Loucy (cell line): ENCODE data around the gene CAMTA2.

ENCODE experiments used
- H2AFZ ChIP-seq: fragments of 200-600 bp; sonication (generic); 2 replicates; pipeline ENCODE4 v1.6.0; 2016; ENCODE audit warnings: antibody characterized with exemption, mild to moderate bottlenecking, low read length, moderate library complexity
- H3F3A ChIP-seq: fragments of 200-600 bp; 2 replicates; pipeline ENCODE4 v1.6.0; 2016; ENCODE audit warnings: antibody characterized with exemption, low read depth, mild to moderate bottlenecking
- H3K27me3 ChIP-seq: fragments of 200-600 bp; sonication (generic); 2 replicates; pipeline ENCODE4 v1.6.1; 2014; ENCODE audit warnings: low read length, mild to moderate bottlenecking; ENCODE audit not compliant: insufficient read depth, poor library complexity, severe bottlenecking
- H3K36me3 ChIP-seq: fragments of 200-600 bp; sonication (generic); 2 replicates; pipeline ENCODE4 v1.6.1; 2016; ENCODE audit warnings: low read length; ENCODE audit not compliant: insufficient read depth
- H3K4me1 ChIP-seq: fragments of 200-600 bp; sonication (generic); 2 replicates; pipeline ENCODE4 v1.5.1; 2014; ENCODE audit warnings: low read length, mild to moderate bottlenecking; ENCODE audit not compliant: insufficient read depth, poor library complexity, severe bottlenecking
- H3K4me2 ChIP-seq: fragments of 200-600 bp; sonication (generic); 2 replicates; pipeline ENCODE4 v1.6.0; 2014; ENCODE audit warnings: antibody characterized with exemption, low read length, low read depth, mild to moderate bottlenecking; ENCODE audit not compliant: poor library complexity, severe bottlenecking
- H3K4me3 ChIP-seq: fragments of 200-600 bp; sonication (generic); 2 replicates; pipeline ENCODE4 v1.5.1; 2014; ENCODE audit warnings: low read length, mild to moderate bottlenecking, mixed read lengths; ENCODE audit not compliant: poor library complexity, severe bottlenecking
- H3K79me2 ChIP-seq: fragments of 200-600 bp; sonication (generic); 2 replicates; pipeline ENCODE4 v1.6.1; 2014; ENCODE audit warnings: low read length; ENCODE audit not compliant: insufficient read depth
- H3K9ac ChIP-seq: fragments of 200-600 bp; sonication (generic); 2 replicates; pipeline ENCODE4 v1.6.0; 2014; ENCODE audit warnings: mild to moderate bottlenecking, low read depth, low read length, moderate library complexity; ENCODE audit not compliant: poor library complexity, severe bottlenecking
- H3K9me2 ChIP-seq: fragments of 200-600 bp; sonication (generic); replicated peaks from 2 replicates; pipeline ENCODE4 v1.6.1; 2016; ENCODE audit warnings: low read depth, low read length, mixed read lengths
- H3K9me3 ChIP-seq: fragments of 200-600 bp; sonication (generic); 2 replicates; pipeline ENCODE4 v1.6.1; 2014; ENCODE audit warnings: mild to moderate bottlenecking, antibody characterized with exemption, low read length, low read depth; ENCODE audit not compliant: insufficient read depth
- H4K20me1 ChIP-seq: fragments of 200-600 bp; sonication (generic); 2 replicates; pipeline ENCODE4 v1.6.0; 2014; ENCODE audit warnings: antibody characterized with exemption, low read length, mild to moderate bottlenecking; ENCODE audit not compliant: insufficient read depth, poor library complexity, severe bottlenecking
- EZH2phosphoT487 ChIP-seq: fragments of 200-600 bp; IDR thresholded peaks from 2 replicates; pipeline ENCODE4 v1.6.1; 2018; ENCODE audit warnings: antibody characterized with exemption, mild to moderate bottlenecking, moderate library complexity, borderline replicate concordance
- TF ChIP-seq, protein P1 (sequence below): fragments of 200-600 bp; sonication (generic); conservative IDR thresholded peaks from 2 replicates; pipeline ENCODE4 v1.5.1; 2014; ENCODE audit warnings: mild to moderate bottlenecking, antibody characterized with exemption, low read length

Gene CAMTA2

DNA sequence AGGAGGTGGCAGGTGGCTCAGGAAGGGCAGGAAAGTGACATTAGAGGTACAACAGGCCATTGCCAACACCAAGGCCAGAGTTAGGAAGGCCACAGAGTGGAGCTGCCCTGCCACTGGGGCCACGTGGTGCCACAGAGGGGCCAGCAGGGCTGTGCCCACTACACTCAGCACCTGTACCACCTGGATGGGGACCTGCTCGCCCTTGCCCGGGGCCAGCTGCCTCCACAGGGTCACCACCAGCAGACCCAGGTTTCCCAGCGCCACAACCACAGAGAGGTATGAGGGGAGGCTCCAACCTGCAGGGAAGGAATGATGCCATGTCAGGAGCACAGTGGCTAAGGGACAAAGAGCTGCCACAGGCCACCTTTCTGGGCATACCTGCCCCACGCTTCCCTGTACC lies 46.6 kb upstream of the CAMTA2 start:
- Histone ChIP-seq H3K27me3 (no peaks in the 10 kb centered on the region), H3K79me2 (no peaks in the 10 kb centered on the region), H3K9me3 (no peaks in the 10 kb centered on the region), H2AFZ (no peak overlapping the region), H3F3A (no peaks in the 10 kb centered on the region), H3K4me2 (no peak overlapping the region), H3K4me1 (no peaks in the 10 kb centered on the region), H3K4me3 (no peak overlapping the region), H4K20me1 (no peaks in the 10 kb centered on the region), H3K36me3 (no peaks in the 10 kb centered on the region), H3K9me2 (no peaks in the 10 kb centered on the region), H3K9ac (no peak overlapping the region)
- TF ChIP-seq EZH2phosphoT487: no peak
- TF ChIP-seq, protein P1, sequence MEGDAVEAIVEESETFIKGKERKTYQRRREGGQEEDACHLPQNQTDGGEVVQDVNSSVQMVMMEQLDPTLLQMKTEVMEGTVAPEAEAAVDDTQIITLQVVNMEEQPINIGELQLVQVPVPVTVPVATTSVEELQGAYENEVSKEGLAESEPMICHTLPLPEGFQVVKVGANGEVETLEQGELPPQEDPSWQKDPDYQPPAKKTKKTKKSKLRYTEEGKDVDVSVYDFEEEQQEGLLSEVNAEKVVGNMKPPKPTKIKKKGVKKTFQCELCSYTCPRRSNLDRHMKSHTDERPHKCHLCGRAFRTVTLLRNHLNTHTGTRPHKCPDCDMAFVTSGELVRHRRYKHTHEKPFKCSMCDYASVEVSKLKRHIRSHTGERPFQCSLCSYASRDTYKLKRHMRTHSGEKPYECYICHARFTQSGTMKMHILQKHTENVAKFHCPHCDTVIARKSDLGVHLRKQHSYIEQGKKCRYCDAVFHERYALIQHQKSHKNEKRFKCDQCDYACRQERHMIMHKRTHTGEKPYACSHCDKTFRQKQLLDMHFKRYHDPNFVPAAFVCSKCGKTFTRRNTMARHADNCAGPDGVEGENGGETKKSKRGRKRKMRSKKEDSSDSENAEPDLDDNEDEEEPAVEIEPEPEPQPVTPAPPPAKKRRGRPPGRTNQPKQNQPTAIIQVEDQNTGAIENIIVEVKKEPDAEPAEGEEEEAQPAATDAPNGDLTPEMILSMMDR: no peak

DNA sequence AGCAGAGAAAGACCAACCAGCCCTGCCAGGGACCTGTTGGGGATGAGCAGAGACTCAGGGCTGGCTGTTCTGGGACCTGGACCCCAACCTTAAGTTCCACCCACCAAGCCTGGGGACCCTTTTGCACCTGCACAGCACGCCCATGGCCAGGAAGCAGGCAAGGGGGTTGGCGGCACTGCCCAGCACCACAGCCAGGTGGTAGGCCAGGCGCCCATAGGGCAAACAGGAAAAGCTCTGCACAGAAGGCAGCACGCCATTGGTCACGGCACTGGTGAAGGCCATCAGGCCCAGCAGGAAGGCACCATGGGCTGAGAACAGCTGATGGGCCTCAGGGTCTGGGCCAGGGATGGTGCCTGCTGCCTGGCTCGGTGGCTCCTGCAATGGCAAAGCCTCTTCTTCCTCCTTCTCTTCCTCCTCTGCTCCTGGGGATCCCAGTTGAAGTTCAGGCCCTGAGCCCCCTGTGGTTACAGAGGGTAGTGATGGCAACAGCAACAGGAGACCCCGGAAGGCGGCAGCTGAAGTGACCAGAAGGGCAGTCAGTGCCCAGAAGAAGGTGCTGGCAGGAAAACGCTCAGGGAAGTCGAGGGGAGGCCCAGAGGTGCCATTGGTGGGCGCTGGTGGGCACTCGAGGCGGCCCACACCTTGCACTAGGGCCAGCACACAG lies 46.0 kb upstream of the CAMTA2 start:
- H3K9ac ChIP-seq: no peak overlapping the region
- H3F3A ChIP-seq: no peaks in the 10 kb centered on the region
- no peak for TF ChIP-seq EZH2phosphoT487
- TF ChIP-seq, protein P1: no peak
- no peak overlapping the region for H3K4me3 ChIP-seq
- no peak overlapping the region for H2AFZ ChIP-seq
- H3K27me3 ChIP-seq: no peaks in the 10 kb centered on the region
- no peaks in the 10 kb centered on the region for H3K9me3 ChIP-seq
- H3K4me2 ChIP-seq: no peak overlapping the region
- no peaks in the 10 kb centered on the region for H3K79me2 ChIP-seq
- H4K20me1 ChIP-seq: no peaks in the 10 kb centered on the region
- no peaks in the 10 kb centered on the region for H3K9me2 ChIP-seq
- no peaks in the 10 kb centered on the region for H3K4me1 ChIP-seq
- no peaks in the 10 kb centered on the region for H3K36me3 ChIP-seq

DNA sequence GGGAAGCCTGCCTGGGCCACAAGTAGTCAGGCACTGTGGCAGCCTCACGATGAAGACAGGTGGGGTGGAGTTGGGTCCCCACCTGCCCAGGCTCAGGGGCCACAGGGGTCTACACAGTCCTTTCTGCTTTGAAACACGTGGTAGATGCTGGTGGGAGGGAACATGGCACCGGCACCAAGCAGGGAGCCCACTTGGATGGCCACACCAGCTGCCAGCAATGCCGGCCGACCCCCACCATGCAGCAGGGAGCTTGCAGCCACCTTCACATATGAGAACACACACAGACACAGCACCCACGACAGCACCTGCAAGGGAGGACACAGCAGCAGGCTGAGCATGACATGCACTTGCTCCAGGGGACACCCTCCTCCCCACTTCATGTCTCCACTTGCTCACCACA lies 45.4 kb upstream of the CAMTA2 start:
- Histone ChIP-seq H3F3A (no peaks in the 10 kb centered on the region), H3K4me1 (no peaks in the 10 kb centered on the region), H3K79me2 (no peaks in the 10 kb centered on the region), H3K27me3 (no peaks in the 10 kb centered on the region), H3K4me3 (no peak overlapping the region), H4K20me1 (no peaks in the 10 kb centered on the region), H3K9me3 (no peaks in the 10 kb centered on the region), H3K9ac (no peak overlapping the region), H3K9me2 (no peaks in the 10 kb centered on the region), H3K4me2 (no peak overlapping the region), H3K36me3 (no peaks in the 10 kb centered on the region), H2AFZ (no peak overlapping the region)
- TF ChIP-seq EZH2phosphoT487: no peak
- TF ChIP-seq, protein P1: no peak
